ENCODE measurements around the gene TSHZ1.

The TSHZ1 gene

GRCh38 chr18:75264926-75265597, 54.5 kb downstream of the TSHZ1 start:
- TF ChIP-seq, protein P1, sequence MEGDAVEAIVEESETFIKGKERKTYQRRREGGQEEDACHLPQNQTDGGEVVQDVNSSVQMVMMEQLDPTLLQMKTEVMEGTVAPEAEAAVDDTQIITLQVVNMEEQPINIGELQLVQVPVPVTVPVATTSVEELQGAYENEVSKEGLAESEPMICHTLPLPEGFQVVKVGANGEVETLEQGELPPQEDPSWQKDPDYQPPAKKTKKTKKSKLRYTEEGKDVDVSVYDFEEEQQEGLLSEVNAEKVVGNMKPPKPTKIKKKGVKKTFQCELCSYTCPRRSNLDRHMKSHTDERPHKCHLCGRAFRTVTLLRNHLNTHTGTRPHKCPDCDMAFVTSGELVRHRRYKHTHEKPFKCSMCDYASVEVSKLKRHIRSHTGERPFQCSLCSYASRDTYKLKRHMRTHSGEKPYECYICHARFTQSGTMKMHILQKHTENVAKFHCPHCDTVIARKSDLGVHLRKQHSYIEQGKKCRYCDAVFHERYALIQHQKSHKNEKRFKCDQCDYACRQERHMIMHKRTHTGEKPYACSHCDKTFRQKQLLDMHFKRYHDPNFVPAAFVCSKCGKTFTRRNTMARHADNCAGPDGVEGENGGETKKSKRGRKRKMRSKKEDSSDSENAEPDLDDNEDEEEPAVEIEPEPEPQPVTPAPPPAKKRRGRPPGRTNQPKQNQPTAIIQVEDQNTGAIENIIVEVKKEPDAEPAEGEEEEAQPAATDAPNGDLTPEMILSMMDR (IDR thresholded peaks at IDR 0.05; ENCODE audit: low read depth, low read length, missing control alignments) = no peak
- no peak for DNase-seq (ENCODE audit: extremely low read depth, low read depth)
- H3K4me3 ChIP-seq (replicated peaks; ENCODE audit: low read depth, low read length) = no peak overlapping the region

- TF ChIP-seq, protein P1 (IDR thresholded peaks at IDR 0.05; ENCODE audit: low read depth, low read length, missing control alignments) = no peak
- DNase-seq (ENCODE audit: extremely low read depth, low read depth) = no peak
- no peak overlapping the region for H3K4me3 ChIP-seq (replicated peaks; ENCODE audit: low read depth, low read length)
These were observed 55.3 kb downstream of the TSHZ1 start for GRCh38 chr18:75265872-75266271.

DNA sequence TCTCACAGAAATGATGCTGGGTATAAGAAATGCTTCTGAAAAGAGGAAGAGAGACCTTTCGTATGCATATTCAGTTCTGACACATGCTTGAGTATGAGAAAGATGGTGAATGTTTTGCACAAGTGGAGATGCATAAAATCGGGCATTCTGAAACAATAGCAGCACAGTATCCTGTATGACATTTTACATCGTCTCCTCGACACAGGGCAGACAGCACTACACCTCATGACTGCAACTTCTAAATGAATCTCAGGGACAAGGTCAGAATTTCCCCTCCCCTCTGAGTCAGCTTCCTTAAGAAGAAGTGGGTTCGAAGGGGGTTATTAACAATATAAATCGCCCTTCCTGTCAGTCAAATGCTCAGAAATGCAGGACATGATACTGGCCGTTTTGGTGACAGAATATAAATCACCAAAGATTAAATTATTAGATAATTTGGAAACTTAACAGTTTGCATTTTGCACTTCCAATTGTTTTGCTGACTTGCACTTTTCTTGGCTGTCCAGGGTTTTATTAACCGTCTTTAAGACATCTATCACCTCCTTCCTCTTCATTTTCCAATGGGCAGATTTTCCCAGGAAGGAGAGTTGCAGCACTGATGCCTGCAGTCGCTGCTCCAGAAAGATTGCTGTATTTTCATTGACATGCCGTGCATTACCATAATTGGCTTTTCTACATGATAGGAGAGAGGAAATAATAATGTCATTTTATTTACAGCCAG, 57.2 kb downstream of the TSHZ1 start:
- H3K4me3 ChIP-seq (replicated peaks; ENCODE audit: low read depth, low read length) = no peak overlapping the region
- TF ChIP-seq, protein P1 (IDR thresholded peaks at IDR 0.05; ENCODE audit: low read depth, low read length, missing control alignments) = no peak
- DNase-seq (ENCODE audit: extremely low read depth, low read depth) = no peak

- no peak overlapping the region for H3K4me3 ChIP-seq (replicated peaks; ENCODE audit: low read depth, low read length)
- TF ChIP-seq, protein P1 (IDR thresholded peaks at IDR 0.05; ENCODE audit: low read depth, low read length, missing control alignments) = no peak
- no peak for DNase-seq (ENCODE audit: extremely low read depth, low read depth)
These were observed 57.7 kb downstream of the TSHZ1 start for GRCh38 chr18:75268364-75268646.

DNA sequence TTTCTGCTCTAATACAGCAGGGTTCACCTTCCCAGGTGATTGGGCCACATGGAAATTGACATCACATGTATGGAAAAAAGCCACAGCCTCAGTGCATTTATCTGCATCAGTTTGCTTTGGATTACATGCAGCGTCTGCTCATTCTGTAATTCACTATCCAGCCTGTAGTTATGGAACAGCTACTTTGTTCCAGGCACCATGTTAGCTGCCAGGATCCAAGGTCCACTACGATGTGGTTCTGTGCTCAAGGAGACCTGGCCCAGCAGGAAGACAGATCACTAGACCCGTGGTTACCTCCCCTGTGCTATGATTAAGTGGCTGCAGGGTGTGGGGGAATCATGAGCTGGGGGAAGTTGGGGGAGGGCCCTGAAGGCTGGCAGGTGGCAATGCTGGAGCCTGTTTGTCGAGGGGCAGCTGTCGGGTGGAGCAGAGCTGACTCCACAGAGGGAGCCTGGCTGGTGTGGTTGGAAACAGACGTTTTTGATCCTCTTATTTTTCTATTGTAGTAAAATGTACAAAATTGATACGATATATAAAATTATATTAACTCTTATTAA, 58.6 kb downstream of the TSHZ1 start:
- TF ChIP-seq, protein P1 (IDR thresholded peaks at IDR 0.05; ENCODE audit: low read depth, low read length, missing control alignments) = no peak
- DNase-seq (ENCODE audit: extremely low read depth, low read depth) = no peak

DNA sequence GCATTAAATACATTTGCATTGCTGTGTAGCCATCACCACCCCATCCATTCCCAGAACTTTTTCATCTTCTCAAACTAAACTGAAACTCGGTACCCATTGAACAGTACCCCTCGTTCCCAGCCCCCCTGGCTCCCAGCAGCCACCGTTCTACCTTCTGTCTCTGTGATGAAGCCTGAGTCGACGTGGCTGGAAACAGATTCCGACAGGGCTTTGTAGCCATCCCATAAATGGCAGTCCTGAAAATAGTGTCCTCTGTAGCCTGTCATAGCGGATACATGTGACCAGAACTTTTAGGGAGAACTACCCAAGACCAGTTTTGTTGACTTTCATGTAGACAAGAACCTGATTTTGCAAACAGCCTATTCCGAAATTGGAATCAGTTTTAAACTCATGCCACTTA, 59.1 kb downstream of the TSHZ1 start:
- no peak for DNase-seq (ENCODE audit: extremely low read depth, low read depth)
- no peak overlapping the region for H3K4me3 ChIP-seq (replicated peaks; ENCODE audit: low read depth, low read length)
- TF ChIP-seq, protein P1 (IDR thresholded peaks at IDR 0.05; ENCODE audit: low read depth, low read length, missing control alignments) = no peak

More for the DNA sequence above, 58.6 kb downstream of the TSHZ1 start:
- no peak overlapping the region for H3K4me3 ChIP-seq (replicated peaks; ENCODE audit: low read depth, low read length)

All from HFF-Myc (cell line).